ENCODE data around the gene NAPB. TPM values are rescaled to one million over a fixed set of nuclear protein-coding genes. Genes with fewer than 3 reads are reported as not detected.

The NAPB gene
- total and polyA plus RNA-seq, 2 of the 8 experiments (the other 6 are each of a cell fraction or from before 2014, with no cell fraction given), result 6.2 to 12.3 TPM

DNA sequence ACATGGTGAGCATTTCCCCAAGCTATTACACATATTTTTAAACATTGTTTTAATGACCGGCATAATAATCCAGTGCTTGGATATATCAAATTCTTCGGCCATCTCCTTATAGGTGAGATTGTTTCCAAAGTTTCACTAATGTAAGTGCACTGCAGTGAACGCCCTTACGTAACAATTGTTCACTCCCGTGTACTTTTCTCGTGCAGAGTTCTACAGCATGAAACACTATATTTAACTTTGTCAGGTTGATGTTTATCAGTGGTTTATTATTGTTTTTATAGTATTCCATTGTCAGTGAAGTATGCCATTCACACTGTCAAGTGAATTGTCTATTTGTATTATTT, 62.8 kb downstream of the NAPB start (continued):
- no peak for TF ChIP-seq ASH2L (IDR thresholded peaks at IDR 0.05; ENCODE audit: low read length)
- no peak for TF ChIP-seq SIRT6 (IDR thresholded peaks at IDR 0.05; ENCODE audit: low read length)
- TF ChIP-seq BCL11A (IDR thresholded peaks at IDR 0.05; ENCODE audit: low read depth in 2 of 2, low read length in 2 of 2), result no peak
- no peak for TF ChIP-seq SRF (IDR thresholded peaks at IDR 0.05; ENCODE audit: low read depth, low read length)
